Measurements from ENCODE around the gene MAP4K3. TPM values are rescaled to one million over a fixed set of nuclear protein-coding genes. Genes with fewer than 3 reads are reported as not detected.
A peak's percentile ranks its signal among the peaks of the same experiment; 100 is the strongest.

MAP4K3 gene
- total RNA-seq, 1 donor from 2014 or later = 24.0 TPM

GRCh38 chr2:39240758-39241157 is 196.3 kb downstream of the MAP4K3 start:
- no peak for DNase-seq

- DNase-seq = no peak
Measured at GRCh38 chr2:39234754-39235153, 202.3 kb downstream of the MAP4K3 start.

DNA sequence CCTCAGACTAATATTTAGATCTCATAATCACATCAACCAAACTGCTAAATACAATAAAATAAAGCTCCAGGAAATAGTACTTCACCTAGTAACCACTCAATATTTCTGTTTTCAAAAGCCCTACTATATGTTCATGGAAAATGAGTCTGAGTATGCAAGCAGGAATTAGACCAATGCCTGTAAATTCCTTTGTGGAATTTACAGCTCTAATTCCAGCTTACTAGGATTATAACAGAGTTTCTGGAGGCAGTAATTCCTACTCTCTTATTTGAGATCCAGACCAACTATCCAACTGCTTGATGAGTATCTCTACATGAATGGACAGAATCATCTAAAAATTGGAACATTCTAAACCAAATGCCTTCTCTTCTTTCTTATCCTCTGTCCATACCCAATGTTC is 204.9 kb downstream of the MAP4K3 start:
- DNase-seq = no peak

DNA sequence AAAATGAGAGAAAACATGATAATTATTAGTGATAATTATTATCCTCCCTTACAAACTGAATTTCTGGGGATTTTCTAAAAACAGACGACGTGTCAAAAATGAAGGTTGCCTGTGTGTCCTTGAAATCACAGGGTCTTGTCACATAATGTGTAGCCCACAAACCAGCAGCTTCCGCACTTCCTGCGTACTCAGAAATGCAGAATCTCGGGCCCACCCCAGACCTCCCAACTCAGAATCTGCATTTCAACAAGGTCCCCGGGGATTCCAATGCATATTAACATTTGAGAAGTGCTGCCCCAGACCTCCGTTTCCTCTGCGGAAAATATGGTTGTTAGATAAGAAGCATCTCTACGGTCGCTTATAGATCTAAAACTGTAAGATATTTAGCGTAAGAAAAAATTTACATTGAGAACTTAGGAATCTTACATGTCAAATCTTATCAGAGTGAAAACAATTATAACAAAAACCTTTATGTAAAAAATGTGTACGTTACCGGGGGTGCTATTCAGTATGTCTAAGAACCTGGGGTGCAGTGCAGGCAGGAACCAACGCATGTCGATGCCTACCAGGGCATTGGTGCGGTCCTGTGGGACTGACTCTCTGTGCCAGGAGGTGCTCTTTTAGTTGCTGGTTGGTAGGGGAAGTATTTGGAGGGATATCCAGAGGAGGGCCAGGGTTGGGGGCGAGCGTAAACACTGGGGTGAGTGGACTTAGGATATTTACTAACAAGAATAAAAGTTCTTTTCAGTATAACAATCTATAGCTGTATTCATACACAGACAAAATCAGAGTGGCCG is 208.5 kb downstream of the MAP4K3 start:
- peak; percentile 21 for DNase-seq

GRCh38 chr2:39227628-39228412 is 209.3 kb downstream of the MAP4K3 start:
- DNase-seq = peak; percentile 85

DNA sequence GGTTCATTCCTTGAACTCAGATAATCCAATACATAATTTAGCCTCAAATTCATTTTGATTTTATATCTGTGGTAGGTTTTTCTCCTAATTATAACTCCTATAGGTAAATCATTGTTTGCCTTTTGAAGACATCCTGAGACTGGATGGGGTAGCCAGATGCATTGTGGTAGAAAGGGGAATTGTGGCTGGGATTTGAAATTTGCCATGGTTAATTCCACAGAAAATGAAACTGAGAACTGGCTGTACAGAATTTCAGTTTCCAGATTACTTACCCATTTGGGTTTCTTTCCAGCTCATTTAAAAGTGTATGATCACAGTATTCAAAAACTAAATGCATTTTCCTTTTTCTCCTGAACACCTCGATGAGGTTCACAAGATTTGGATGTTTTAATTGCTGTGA is 211.5 kb downstream of the MAP4K3 start:
- no peak for DNase-seq

DNA sequence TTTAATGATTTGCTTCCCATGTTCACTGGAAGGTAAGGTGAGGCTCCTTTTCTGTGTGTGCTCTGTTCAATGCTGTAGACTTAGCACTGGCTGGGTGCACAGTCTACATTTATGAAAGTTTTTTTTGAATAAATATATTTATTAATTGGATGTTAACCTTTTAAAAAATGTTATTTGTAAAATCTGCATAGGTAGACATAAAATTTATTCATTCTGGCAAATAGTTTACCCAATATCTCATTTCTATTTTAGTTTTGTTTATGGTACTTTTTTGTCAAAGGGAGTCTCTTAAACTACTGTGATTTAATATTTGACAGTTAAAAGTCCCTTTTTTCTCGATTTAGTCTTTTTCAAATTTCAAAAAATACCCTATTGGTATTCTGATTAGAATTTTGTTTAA is 213.2 kb downstream of the MAP4K3 start:
- DNase-seq = no peak

DNA sequence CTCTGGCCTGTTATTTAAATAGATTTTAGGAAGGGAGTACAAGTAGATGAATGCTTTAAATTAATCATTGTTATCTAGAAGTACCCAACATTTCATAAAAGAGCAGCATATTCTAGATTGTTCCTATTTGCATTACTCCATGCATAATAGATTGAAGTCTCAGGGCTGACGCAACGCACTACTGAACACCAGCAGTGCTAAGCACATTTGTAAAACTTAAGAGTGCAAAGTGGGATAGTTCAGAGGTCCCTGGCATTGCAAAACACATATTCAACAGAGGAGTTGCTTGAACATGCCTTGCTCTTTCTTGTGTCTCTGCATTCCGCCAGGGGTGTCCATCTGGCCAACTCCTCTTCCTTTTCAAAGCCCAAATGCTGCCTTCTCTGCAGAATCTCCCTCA is 215.6 kb downstream of the MAP4K3 start:
- no peak for DNase-seq

GRCh38 chr2:39220136-39220535 is 216.9 kb downstream of the MAP4K3 start:
- no peak for DNase-seq

- DNase-seq = no peak
Measured at GRCh38 chr2:39218391-39218790, 218.7 kb downstream of the MAP4K3 start.

DNA sequence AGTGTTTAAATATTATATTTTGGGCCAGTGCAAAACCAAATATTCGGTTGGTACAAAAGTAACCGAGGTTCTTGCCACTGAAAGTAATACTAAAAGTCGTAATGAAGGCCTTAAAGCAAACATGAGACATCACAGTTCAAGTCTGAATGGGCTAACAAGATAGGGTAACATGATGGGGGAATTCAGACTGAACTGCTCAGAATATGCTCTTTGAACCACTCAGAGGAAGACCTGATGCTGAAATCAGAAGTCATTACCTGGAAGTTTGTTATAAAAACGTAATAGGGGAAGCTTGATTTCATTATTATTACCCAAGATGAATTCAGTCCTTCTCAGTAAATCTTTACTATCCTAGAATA is 219.9 kb downstream of the MAP4K3 start:
- no peak for DNase-seq

GRCh38 chr2:39216346-39217191 is 220.5 kb downstream of the MAP4K3 start:
- DNase-seq = no peak

GRCh38 chr2:39215545-39215944 is 221.5 kb downstream of the MAP4K3 start:
- DNase-seq = no peak

DNA sequence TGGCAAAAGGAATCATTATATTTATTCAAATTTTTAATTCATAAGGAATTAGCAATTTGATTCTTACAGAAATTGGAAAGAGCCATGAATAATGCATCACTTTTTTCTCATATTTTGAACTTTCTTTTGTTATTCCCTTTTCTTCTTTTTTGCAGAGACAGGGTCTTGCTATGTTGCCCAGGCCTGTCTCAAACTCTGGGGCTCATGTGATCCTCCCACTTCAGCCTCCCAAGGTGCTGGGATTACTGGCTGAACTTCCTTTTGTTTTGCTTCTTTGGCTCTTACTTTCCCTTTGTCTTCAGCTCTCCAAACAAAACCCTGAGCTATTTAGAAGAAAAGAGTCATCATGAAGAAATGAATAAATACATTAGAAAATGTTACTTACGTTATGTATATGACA is 224.1 kb downstream of the MAP4K3 start:
- no peak for DNase-seq

GRCh38 chr2:39210846-39211245 is 226.2 kb downstream of the MAP4K3 start:
- DNase-seq = no peak

- no peak for DNase-seq
Measured at GRCh38 chr2:39203382-39203781, 233.7 kb downstream of the MAP4K3 start.

DNA sequence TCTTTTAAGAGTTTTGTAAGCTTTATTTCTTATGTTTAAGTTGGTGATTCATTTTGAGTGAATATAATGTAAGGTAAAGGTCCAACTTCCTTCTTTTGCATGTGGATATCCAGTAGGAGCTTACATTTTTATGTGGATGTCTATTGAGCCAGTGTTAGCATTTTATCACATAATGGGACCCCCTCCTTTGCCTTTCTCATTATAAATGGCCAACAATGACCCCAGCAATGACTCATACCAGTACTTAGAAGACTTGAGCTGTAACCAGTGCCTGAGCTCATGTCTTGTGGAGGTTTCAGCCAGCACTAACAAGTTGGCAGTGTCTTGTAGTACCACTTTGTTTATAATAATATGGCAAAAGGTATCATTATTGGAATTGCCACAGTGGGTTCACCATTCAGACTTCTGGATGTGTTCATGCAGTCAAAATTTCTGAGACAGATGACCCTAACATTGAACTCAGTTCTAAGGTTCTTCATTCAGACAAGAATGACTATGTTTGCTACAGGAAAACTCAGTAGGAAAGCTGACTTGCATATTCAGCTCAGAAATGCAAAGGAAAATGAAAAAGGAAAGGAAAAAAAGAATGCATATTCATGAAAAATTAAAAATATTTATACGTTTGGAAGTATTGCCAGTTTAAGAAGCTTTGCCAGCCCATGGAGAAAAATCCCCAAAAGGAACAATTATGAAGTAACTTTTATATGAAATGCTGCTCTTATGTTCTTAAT is 234.3 kb downstream of the MAP4K3 start:
- DNase-seq = peak; percentile 13

Other genes starting within 250 kb of the MAP4K3 start
- 0.51 and 0.98 TPM in 2 replicates for gene CDKL4, start 193.3 kb downstream of the MAP4K3 start, total RNA-seq
- gene TMEM178A, start 228.6 kb upstream of the MAP4K3 start, total RNA-seq = not detected in 2 replicates